Breast epithelium (tissue), 3 donors: ENCODE data around the gene BMP10.
"Not testable (repeated sequence)": the region's sequence is repeated elsewhere in the genome, so short reads cannot be mapped to it uniquely, and the experiment has no call there.

Experiments used
- CTCF ChIP-seq, 3 donors: fragments of 450-650 bp; IDR thresholded peaks; one replicate each; pipeline ENCODE4 v1.5.1; 2016 to 2017; ENCODE audit warnings: antibody characterized with exemption in 3 of 3, mild to moderate bottlenecking in 3 of 3, moderate library complexity in 3 of 3
- POLR2A ChIP-seq: fragments of 450-650 bp; IDR thresholded peaks from one replicate; pipeline ENCODE4 v1.6.1; 2016; ENCODE audit warnings: antibody characterized with exemption, mild to moderate bottlenecking, moderate library complexity
- POLR2AphosphoS5 ChIP-seq, 3 donors: sonication (generic); formaldehyde crosslinking; IDR thresholded peaks; one replicate each; pipeline ENCODE4 v1.6.1; 2017; ENCODE audit warnings: antibody characterized with exemption in 3 of 3

GRCh38 chr2:68895981-68896380 is 24.8 kb upstream of the BMP10 start:
- TF ChIP-seq POLR2A; CTCF (IDR thresholded peaks at IDR 0.05); POLR2AphosphoS5 (IDR thresholded peaks at IDR 0.05): not testable (repeated sequence)
